T-helper 22 cell (primary cell): ENCODE data around the gene SEMA5A.

Experiments
- DNase-seq: peaks from one replicate; pipeline ENCODE4 v3.0.0-alpha.2; 2020; ENCODE audit warnings: low read depth

The SEMA5A gene

GRCh38 chr5:9395706-9396105, 150.2 kb downstream of the SEMA5A start:
- DNase-seq, result no peak

- no peak for DNase-seq
These were observed 151.7 kb downstream of the SEMA5A start for GRCh38 chr5:9394221-9394620.

- no peak for DNase-seq
These were observed 153.2 kb downstream of the SEMA5A start for GRCh38 chr5:9392625-9393024.

- DNase-seq, result no peak
These were observed 154.8 kb downstream of the SEMA5A start for GRCh38 chr5:9391080-9391479.

- no peak for DNase-seq
These were observed 155.8 kb downstream of the SEMA5A start for GRCh38 chr5:9390113-9390512.

- no peak for DNase-seq
These were observed 156.8 kb downstream of the SEMA5A start for GRCh38 chr5:9388941-9389674.

- DNase-seq, result no peak
These were observed 158.0 kb downstream of the SEMA5A start for GRCh38 chr5:9387879-9388278.

GRCh38 chr5:9386945-9387344, 158.9 kb downstream of the SEMA5A start:
- DNase-seq, result no peak

- no peak for DNase-seq
These were observed 163.4 kb downstream of the SEMA5A start for GRCh38 chr5:9382522-9382921.

GRCh38 chr5:9381464-9381863, 164.4 kb downstream of the SEMA5A start:
- DNase-seq, result no peak

- DNase-seq, result no peak
These were observed 165.8 kb downstream of the SEMA5A start for GRCh38 chr5:9380109-9380508.

GRCh38 chr5:9376363-9377117, 169.3 kb downstream of the SEMA5A start:
- DNase-seq, result no peak

- DNase-seq, result no peak
These were observed 170.1 kb downstream of the SEMA5A start for GRCh38 chr5:9375756-9376155.

GRCh38 chr5:9374025-9374424, 171.8 kb downstream of the SEMA5A start:
- DNase-seq, result no peak

GRCh38 chr5:9373571-9373970, 172.3 kb downstream of the SEMA5A start:
- DNase-seq, result no peak

- no peak for DNase-seq
These were observed 175.6 kb downstream of the SEMA5A start for GRCh38 chr5:9370256-9370655.

GRCh38 chr5:9365512-9365911, 180.4 kb downstream of the SEMA5A start:
- no peak for DNase-seq

- no peak for DNase-seq
These were observed 182.4 kb downstream of the SEMA5A start for GRCh38 chr5:9363449-9363848.

- DNase-seq, result no peak
These were observed 182.8 kb downstream of the SEMA5A start for GRCh38 chr5:9363026-9363425.

GRCh38 chr5:9362600-9362999, 183.3 kb downstream of the SEMA5A start:
- DNase-seq, result no peak

GRCh38 chr5:9361835-9362234, 184.0 kb downstream of the SEMA5A start:
- no peak for DNase-seq

- no peak for DNase-seq
These were observed 186.8 kb downstream of the SEMA5A start for GRCh38 chr5:9358961-9359685.

- DNase-seq, result no peak
These were observed 189.5 kb downstream of the SEMA5A start for GRCh38 chr5:9356351-9356825.
